Neural cell (in vitro differentiated cells): ENCODE measurements around the gene SLC66A2. TPM values are rescaled to one million over a fixed set of nuclear protein-coding genes. Genes with fewer than 3 reads are reported as not detected.

ENCODE experiments used
- H2AFZ ChIP-seq: fragments of 200-600, 300-800 bp; sonication (generic), shearing (Covaris generic); 2 replicates; pipeline ENCODE4 v1.6.0; 2014; ENCODE audit warnings: low read depth, mild to moderate bottlenecking, antibody characterized with exemption, low read length, moderate library complexity
- H3F3A ChIP-seq: fragments of 200-600 bp; shearing (Covaris generic); 2 replicates; pipeline ENCODE4 v1.6.1; 2016; ENCODE audit warnings: mild to moderate bottlenecking, moderate library complexity, mixed read lengths, antibody characterized with exemption, low read length; ENCODE audit not compliant: insufficient read depth, poor library complexity, severe bottlenecking
- H3K27ac ChIP-seq: fragments of 200-600, 300-800 bp; sonication (generic), shearing (Covaris generic); 2 replicates; pipeline ENCODE4 v1.5.1; 2014; ENCODE audit warnings: mild to moderate bottlenecking, low read length, moderate library complexity
- H3K27me3 ChIP-seq: fragments of 300-800, 200-600 bp; sonication (generic), shearing (Covaris generic); 2 replicates; pipeline ENCODE4 v1.6.0; 2014; ENCODE audit warnings: mild to moderate bottlenecking, low read depth, low read length, moderate library complexity; ENCODE audit not compliant: insufficient read depth
- H3K36me3 ChIP-seq: fragments of 300-800, 200-600 bp; sonication (generic), shearing (Covaris generic); 2 replicates; pipeline ENCODE4 v1.5.1; 2014; ENCODE audit warnings: mild to moderate bottlenecking, antibody characterized with exemption, low read length, moderate library complexity; ENCODE audit not compliant: insufficient read depth
- H3K4me2 ChIP-seq: fragments of 300-800, 200-600 bp; sonication (generic), shearing (Covaris generic); 2 replicates; pipeline ENCODE4 v1.6.0; 2014; ENCODE audit warnings: mild to moderate bottlenecking, low read length
- H3K4me3 ChIP-seq: fragments of 300-800, 200-600 bp; sonication (generic), shearing (Covaris generic); 2 replicates; pipeline ENCODE4 v1.5.1; 2014; ENCODE audit warnings: mild to moderate bottlenecking, low read length, moderate library complexity
- H3K79me2 ChIP-seq: fragments of 200-600 bp; shearing (Covaris generic); replicated peaks from 2 replicates; pipeline ENCODE4 v1.6.0; 2014; ENCODE audit warnings: mild to moderate bottlenecking, low read length, moderate library complexity; ENCODE audit not compliant: insufficient read depth
- H3K9ac ChIP-seq: fragments of 300-800, 200-600 bp; sonication (generic), shearing (Covaris generic); 2 replicates; pipeline ENCODE4 v1.6.1; 2016; ENCODE audit warnings: mild to moderate bottlenecking, low read length, mixed read lengths
- H3K9me2 ChIP-seq: fragments of 200-600 bp; shearing (Covaris generic); 2 replicates; pipeline ENCODE4 v1.6.1; 2016; ENCODE audit warnings: mild to moderate bottlenecking, low read length, mixed read lengths; ENCODE audit not compliant: insufficient read depth
- H3K9me3 ChIP-seq: fragments of 200-600, 300-800 bp; sonication (generic), shearing (Covaris generic); 2 replicates; pipeline ENCODE4 v1.6.1; 2016; ENCODE audit warnings: mild to moderate bottlenecking, mixed run types, low read length, moderate library complexity, mixed read lengths
- H4K20me1 ChIP-seq: fragments of 200-600 bp; shearing (Covaris generic); 2 replicates; pipeline ENCODE4 v1.6.1; 2016; ENCODE audit warnings: mild to moderate bottlenecking, mixed run types; ENCODE audit not compliant: insufficient read depth
- EP300 ChIP-seq: fragments of 450-650 bp; conservative IDR thresholded peaks from 2 replicates; pipeline ENCODE4 v1.6.1; 2014; ENCODE audit warnings: antibody characterized with exemption, mild to moderate bottlenecking, moderate library complexity; ENCODE audit not compliant: poor library complexity, severe bottlenecking
- EZH2 ChIP-seq: fragments of 200-600, 300-800 bp; shearing (Covaris generic), sonication (generic); IDR thresholded peaks from 2 replicates; pipeline ENCODE4 v1.6.1; 2014; ENCODE audit warnings: antibody characterized with exemption, low read length, borderline replicate concordance, mild to moderate bottlenecking; ENCODE audit not compliant: insufficient read depth, poor library complexity, severe bottlenecking
- MXI1 ChIP-seq: fragments of 450-650 bp; conservative IDR thresholded peaks from 2 replicates; pipeline ENCODE4 v1.6.1; 2014; ENCODE audit warnings: antibody characterized with exemption, mild to moderate bottlenecking; ENCODE audit not compliant: poor library complexity, severe bottlenecking
- POLR2AphosphoS5 ChIP-seq: IDR thresholded peaks from 2 replicates; pipeline ENCODE4 v1.6.1; 2012
- RAD21 ChIP-seq: fragments of 450-650 bp; conservative IDR thresholded peaks from 2 replicates; pipeline ENCODE4 v1.6.1; 2014; ENCODE audit warnings: antibody characterized with exemption, mild to moderate bottlenecking, moderate library complexity
- SMC3 ChIP-seq: fragments of 450-650 bp; conservative IDR thresholded peaks from 2 replicates; pipeline ENCODE4 v1.6.1; 2014; ENCODE audit warnings: antibody characterized with exemption, mild to moderate bottlenecking, moderate library complexity; ENCODE audit not compliant: poor library complexity
- TAF1 ChIP-seq: IDR thresholded peaks from 2 replicates; pipeline ENCODE4 v1.6.1; 2012; ENCODE audit warnings: low read depth
- polyA plus RNA-seq: library from polyadenylated mRNA; depleted of rRNA; stranded (reverse); fragments of >200 nt; gene quantifications from 2 replicates; pipeline ENCODE4 v1.2.3, GENCODE V29; 2014
- TF ChIP-seq, protein P1 (sequence below): IDR thresholded peaks from 2 replicates; pipeline ENCODE4 v1.6.1; 2012; ENCODE audit warnings: borderline replicate concordance
- TF ChIP-seq, protein P2 (sequence below): fragments of 450-650 bp; IDR thresholded peaks from 2 replicates; pipeline ENCODE4 v1.5.1; 2014; ENCODE audit warnings: antibody characterized with exemption, mild to moderate bottlenecking, moderate library complexity; ENCODE audit not compliant: poor library complexity, severe bottlenecking

SLC66A2 gene
- polyA plus RNA-seq, 1 donor from 2014 or later, result 66.7 TPM

GRCh38 chr18:79914614-79915160 is 36.8 kb downstream of the SLC66A2 start:
- Histone ChIP-seq H2AFZ (no peak overlapping the region), H3K27me3 (no peaks in the 10 kb centered on the region), H3K4me2 (no peak overlapping the region), H3K9ac (no peak overlapping the region), H3K4me3 (no peak overlapping the region), H3K36me3 (peaks cover 20% of the 10 kb centered on the region), H3F3A (no peaks in the 10 kb centered on the region), H3K27ac (no peak overlapping the region), H3K9me3 (peaks cover 29% of the 10 kb centered on the region), H4K20me1 (no peaks in the 10 kb centered on the region), H3K79me2 (no peaks in the 10 kb centered on the region), H3K9me2 (no peaks in the 10 kb centered on the region)
- TF ChIP-seq EP300, result no peak
- TF ChIP-seq, protein P1, sequence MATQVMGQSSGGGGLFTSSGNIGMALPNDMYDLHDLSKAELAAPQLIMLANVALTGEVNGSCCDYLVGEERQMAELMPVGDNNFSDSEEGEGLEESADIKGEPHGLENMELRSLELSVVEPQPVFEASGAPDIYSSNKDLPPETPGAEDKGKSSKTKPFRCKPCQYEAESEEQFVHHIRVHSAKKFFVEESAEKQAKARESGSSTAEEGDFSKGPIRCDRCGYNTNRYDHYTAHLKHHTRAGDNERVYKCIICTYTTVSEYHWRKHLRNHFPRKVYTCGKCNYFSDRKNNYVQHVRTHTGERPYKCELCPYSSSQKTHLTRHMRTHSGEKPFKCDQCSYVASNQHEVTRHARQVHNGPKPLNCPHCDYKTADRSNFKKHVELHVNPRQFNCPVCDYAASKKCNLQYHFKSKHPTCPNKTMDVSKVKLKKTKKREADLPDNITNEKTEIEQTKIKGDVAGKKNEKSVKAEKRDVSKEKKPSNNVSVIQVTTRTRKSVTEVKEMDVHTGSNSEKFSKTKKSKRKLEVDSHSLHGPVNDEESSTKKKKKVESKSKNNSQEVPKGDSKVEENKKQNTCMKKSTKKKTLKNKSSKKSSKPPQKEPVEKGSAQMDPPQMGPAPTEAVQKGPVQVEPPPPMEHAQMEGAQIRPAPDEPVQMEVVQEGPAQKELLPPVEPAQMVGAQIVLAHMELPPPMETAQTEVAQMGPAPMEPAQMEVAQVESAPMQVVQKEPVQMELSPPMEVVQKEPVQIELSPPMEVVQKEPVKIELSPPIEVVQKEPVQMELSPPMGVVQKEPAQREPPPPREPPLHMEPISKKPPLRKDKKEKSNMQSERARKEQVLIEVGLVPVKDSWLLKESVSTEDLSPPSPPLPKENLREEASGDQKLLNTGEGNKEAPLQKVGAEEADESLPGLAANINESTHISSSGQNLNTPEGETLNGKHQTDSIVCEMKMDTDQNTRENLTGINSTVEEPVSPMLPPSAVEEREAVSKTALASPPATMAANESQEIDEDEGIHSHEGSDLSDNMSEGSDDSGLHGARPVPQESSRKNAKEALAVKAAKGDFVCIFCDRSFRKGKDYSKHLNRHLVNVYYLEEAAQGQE, result no peak
- TF ChIP-seq SMC3, result no peak
- TF ChIP-seq EZH2, result no peak

DNA sequence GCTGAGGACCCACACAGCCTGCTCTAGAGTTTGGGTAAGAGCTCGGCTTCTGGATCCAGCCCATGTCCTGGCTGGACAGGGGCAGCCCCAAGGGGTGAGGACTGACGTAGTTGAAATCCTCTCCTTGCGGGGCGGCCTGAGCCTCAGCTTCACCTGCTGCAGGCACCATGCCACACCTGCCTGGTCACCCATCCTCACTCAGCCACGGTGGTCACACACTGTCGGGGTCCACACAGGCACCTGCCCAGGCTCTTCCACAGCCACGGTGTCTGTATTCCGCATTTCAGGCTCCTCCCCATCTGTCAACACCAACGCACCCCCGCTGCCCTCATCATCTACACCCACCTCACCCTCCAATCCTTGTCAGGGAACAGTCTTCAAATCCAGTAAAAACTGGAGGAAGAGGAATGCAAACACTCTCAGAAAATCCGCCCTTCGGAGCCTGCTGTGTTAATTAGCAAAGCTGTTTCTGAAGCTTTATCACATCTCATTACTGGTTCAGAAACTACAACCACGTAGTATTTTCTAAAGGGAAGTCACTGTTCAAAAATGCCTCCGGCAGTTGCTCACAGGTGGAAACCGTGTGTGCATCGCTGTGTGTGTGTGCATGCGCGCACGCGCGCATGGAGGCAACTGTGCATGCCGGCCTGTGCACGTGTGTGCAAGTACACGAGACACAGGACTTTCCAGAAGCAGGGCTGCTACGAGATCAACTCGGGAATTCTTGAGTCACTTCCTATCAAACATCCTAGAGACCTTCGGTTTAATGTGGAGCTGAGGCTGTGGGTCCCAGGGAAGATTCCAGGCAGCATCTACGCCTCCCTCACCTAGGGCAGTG is 38.2 kb downstream of the SLC66A2 start:
- peaks cover 16% of the 10 kb centered on the region for H3K36me3 ChIP-seq
- H2AFZ ChIP-seq, result no peak overlapping the region
- no peak overlapping the region for H3K27ac ChIP-seq
- H3K9me3 ChIP-seq, result peaks cover 21% of the 10 kb centered on the region
- no peaks in the 10 kb centered on the region for H3K79me2 ChIP-seq
- TF ChIP-seq MXI1 (no peak), POLR2AphosphoS5 (no peak), RAD21 (no peak), SMC3 (no peak), EP300 (no peak), TAF1 (no peak), EZH2 (no peak)
- TF ChIP-seq, protein P2, sequence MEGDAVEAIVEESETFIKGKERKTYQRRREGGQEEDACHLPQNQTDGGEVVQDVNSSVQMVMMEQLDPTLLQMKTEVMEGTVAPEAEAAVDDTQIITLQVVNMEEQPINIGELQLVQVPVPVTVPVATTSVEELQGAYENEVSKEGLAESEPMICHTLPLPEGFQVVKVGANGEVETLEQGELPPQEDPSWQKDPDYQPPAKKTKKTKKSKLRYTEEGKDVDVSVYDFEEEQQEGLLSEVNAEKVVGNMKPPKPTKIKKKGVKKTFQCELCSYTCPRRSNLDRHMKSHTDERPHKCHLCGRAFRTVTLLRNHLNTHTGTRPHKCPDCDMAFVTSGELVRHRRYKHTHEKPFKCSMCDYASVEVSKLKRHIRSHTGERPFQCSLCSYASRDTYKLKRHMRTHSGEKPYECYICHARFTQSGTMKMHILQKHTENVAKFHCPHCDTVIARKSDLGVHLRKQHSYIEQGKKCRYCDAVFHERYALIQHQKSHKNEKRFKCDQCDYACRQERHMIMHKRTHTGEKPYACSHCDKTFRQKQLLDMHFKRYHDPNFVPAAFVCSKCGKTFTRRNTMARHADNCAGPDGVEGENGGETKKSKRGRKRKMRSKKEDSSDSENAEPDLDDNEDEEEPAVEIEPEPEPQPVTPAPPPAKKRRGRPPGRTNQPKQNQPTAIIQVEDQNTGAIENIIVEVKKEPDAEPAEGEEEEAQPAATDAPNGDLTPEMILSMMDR, result no peak
- TF ChIP-seq, protein P1, result no peak
- H3K9ac ChIP-seq, result no peak overlapping the region
- no peak overlapping the region for H3K4me2 ChIP-seq
- no peaks in the 10 kb centered on the region for H4K20me1 ChIP-seq
- H3K9me2 ChIP-seq, result no peaks in the 10 kb centered on the region
- H3F3A ChIP-seq, result no peaks in the 10 kb centered on the region
- no peaks in the 10 kb centered on the region for H3K27me3 ChIP-seq
- no peak overlapping the region for H3K4me3 ChIP-seq
